SK-N-SH treated with all-trans-retinoic acid at 6 μM for 48 hours (cell line): Measurements from ENCODE around the gene LRP2.

Experiments
- ATAC-seq: fragments of 200-7000 bp; cut with Tn5 transposase; 3 replicates; pipeline ENCODE4 v1.9.1; 2020; ENCODE audit warnings: mild to moderate bottlenecking, moderate library complexity
- ARNTL ChIP-seq: fragments of 450-650 bp; formaldehyde crosslinking; IDR thresholded peaks from 2 replicates; pipeline ENCODE4 v1.5.0; 2020; ENCODE audit warnings: low read depth, mild to moderate bottlenecking, moderate library complexity, borderline replicate concordance
- BACH2 ChIP-seq: fragments of 250-450 bp; sonication (Bioruptor Pico); IDR thresholded peaks from 2 replicates; pipeline ENCODE4 v1.9.0; 2021; ENCODE audit warnings: mild to moderate bottlenecking, borderline replicate concordance
- CREB5 ChIP-seq: fragments of 250-450 bp; sonication (Bioruptor Pico); IDR thresholded peaks from 2 replicates; pipeline ENCODE4 v1.5.1; 2020; ENCODE audit warnings: low read depth, mild to moderate bottlenecking, moderate library complexity
- CSDC2 ChIP-seq: fragments of 250-450 bp; sonication (Bioruptor Pico); IDR thresholded peaks from 2 replicates; pipeline ENCODE4 v1.5.0; 2020; ENCODE audit warnings: mild to moderate bottlenecking, moderate library complexity
- CSRNP3 ChIP-seq: fragments of 250-450 bp; sonication (Bioruptor Pico); IDR thresholded peaks from 2 replicates; pipeline ENCODE4 v1.5.1; 2021; ENCODE audit warnings: mild to moderate bottlenecking, moderate library complexity
- ESRRG ChIP-seq: fragments of 250-450 bp; sonication (Bioruptor Pico); IDR thresholded peaks from 2 replicates; pipeline ENCODE4 v1.6.1; 2021; ENCODE audit warnings: mild to moderate bottlenecking
- GLIS3 ChIP-seq: fragments of 250-450 bp; sonication (Bioruptor Pico); IDR thresholded peaks from 2 replicates; pipeline ENCODE4 v1.5.0; 2020; ENCODE audit warnings: mild to moderate bottlenecking, moderate library complexity
- ISL1 ChIP-seq: fragments of 250-450 bp; sonication (Bioruptor Pico); IDR thresholded peaks from 2 replicates; pipeline ENCODE4 v2.1.2; 2022; ENCODE audit warnings: mild to moderate bottlenecking, moderate library complexity
- OSR1 ChIP-seq: fragments of 250-450 bp; sonication (Bioruptor Pico); IDR thresholded peaks from 2 replicates; pipeline ENCODE4 v1.8.0; 2022; ENCODE audit warnings: moderate library complexity, mild to moderate bottlenecking, inconsistent platforms
- PATZ1 ChIP-seq: fragments of 250-450 bp; sonication (Bioruptor Pico); IDR thresholded peaks from 2 replicates; pipeline ENCODE4 v1.8.0; 2020; ENCODE audit warnings: mild to moderate bottlenecking, moderate library complexity, borderline replicate concordance
- POU6F1 ChIP-seq: fragments of 250-450 bp; sonication (Bioruptor Pico); IDR thresholded peaks from 2 replicates; pipeline ENCODE4 v1.8.0; 2021; ENCODE audit warnings: low read depth, mild to moderate bottlenecking, moderate library complexity, borderline replicate concordance
- PPARA ChIP-seq: fragments of 250-450 bp; sonication (Bioruptor Pico); IDR thresholded peaks from 2 replicates; pipeline ENCODE4 v1.5.0; 2020; ENCODE audit warnings: mild to moderate bottlenecking, borderline replicate concordance
- RARB ChIP-seq: fragments of 250-450 bp; sonication (Bioruptor Pico); IDR thresholded peaks from 2 replicates; pipeline ENCODE4 v1.8.0; 2021; ENCODE audit warnings: mild to moderate bottlenecking, moderate library complexity
- SNAI2 ChIP-seq: fragments of 250-450 bp; sonication (Bioruptor Pico); IDR thresholded peaks from 2 replicates; pipeline ENCODE4 v1.5.0; 2020; ENCODE audit warnings: mild to moderate bottlenecking, moderate library complexity
- TCF4 ChIP-seq: fragments of 250-450 bp; sonication (Bioruptor Pico); IDR thresholded peaks from 2 replicates; pipeline ENCODE4 v1.8.0; 2021; ENCODE audit warnings: mild to moderate bottlenecking, moderate library complexity, borderline replicate concordance
- TOX ChIP-seq: fragments of 250-450 bp; sonication (Bioruptor Pico); IDR thresholded peaks from 2 replicates; pipeline ENCODE4 v1.8.0; 2021; ENCODE audit warnings: mild to moderate bottlenecking, moderate library complexity, borderline replicate concordance
- TSHZ2 ChIP-seq: fragments of 250-450 bp; sonication (Bioruptor Pico); IDR thresholded peaks from 2 replicates; pipeline ENCODE4 v1.5.0; 2020; ENCODE audit warnings: mild to moderate bottlenecking, moderate library complexity
- ZC3H10 ChIP-seq: fragments of 250-450 bp; sonication (Bioruptor Pico); IDR thresholded peaks from 2 replicates; pipeline ENCODE4 v1.5.1; 2021; ENCODE audit warnings: mild to moderate bottlenecking, moderate library complexity
- ZFP3 ChIP-seq: fragments of 250-450 bp; sonication (Bioruptor Pico); IDR thresholded peaks from 2 replicates; pipeline ENCODE4 v1.5.0; 2020; ENCODE audit warnings: mild to moderate bottlenecking, moderate library complexity
- ZFP30 ChIP-seq: fragments of 450-650 bp; formaldehyde crosslinking; IDR thresholded peaks from 2 replicates; pipeline ENCODE4 v1.5.0; 2022; ENCODE audit warnings: mild to moderate bottlenecking, moderate library complexity
- ZNF565 ChIP-seq: fragments of 450-650 bp; formaldehyde crosslinking; conservative IDR thresholded peaks from 2 replicates; pipeline ENCODE4 v1.5.0; 2020; ENCODE audit warnings: low read depth, mild to moderate bottlenecking, moderate library complexity
- ZNF70 ChIP-seq: fragments of 450-650 bp; formaldehyde crosslinking; IDR thresholded peaks from 2 replicates; pipeline ENCODE4 v1.5.0; 2020; ENCODE audit warnings: mild to moderate bottlenecking, moderate library complexity

Gene LRP2

GRCh38 chr2:169260246-169260645, 102.1 kb downstream of the LRP2 start:
- ATAC-seq, result no peak
- no peak for TF ChIP-seq ZNF565 (CRISPR knock-in tag)
- TF ChIP-seq TCF4 (CRISPR knock-in tag), result no peak
- no peak for TF ChIP-seq ZNF70 (CRISPR knock-in tag)
- TF ChIP-seq ESRRG (CRISPR knock-in tag), result no peak
- no peak for TF ChIP-seq GLIS3 (CRISPR knock-in tag)
- TF ChIP-seq TSHZ2 (CRISPR knock-in tag), result no peak
- no peak for TF ChIP-seq CSDC2
- no peak for TF ChIP-seq CSRNP3 (CRISPR knock-in tag)
- no peak for TF ChIP-seq ZFP3 (CRISPR knock-in tag)
- TF ChIP-seq ZC3H10 (CRISPR knock-in tag), result no peak
- TF ChIP-seq PATZ1 (CRISPR knock-in tag), result no peak
- TF ChIP-seq RARB, result no peak
- no peak for TF ChIP-seq ISL1 (CRISPR knock-in tag)

GRCh38 chr2:169259402-169259801, 102.9 kb downstream of the LRP2 start:
- ATAC-seq, result no peak
- TF ChIP-seq TCF4 (CRISPR knock-in tag) (no peak), GLIS3 (CRISPR knock-in tag) (no peak), ZNF70 (CRISPR knock-in tag) (no peak), BACH2 (CRISPR knock-in tag) (no peak), TOX (CRISPR knock-in tag) (no peak), CSRNP3 (CRISPR knock-in tag) (no peak), ARNTL (CRISPR knock-in tag) (no peak), CREB5 (CRISPR knock-in tag) (no peak), ZNF565 (CRISPR knock-in tag) (no peak), ESRRG (CRISPR knock-in tag) (no peak), ZFP3 (CRISPR knock-in tag) (no peak), RARB (no peak), ISL1 (CRISPR knock-in tag) (no peak), ZFP30 (CRISPR knock-in tag) (no peak), SNAI2 (no peak)

GRCh38 chr2:169258045-169258601, 104.2 kb downstream of the LRP2 start:
- no peak for ATAC-seq
- TF ChIP-seq ZNF70 (CRISPR knock-in tag), result no peak
- no peak for TF ChIP-seq ZNF565 (CRISPR knock-in tag)
- TF ChIP-seq CSDC2, result no peak
- no peak for TF ChIP-seq ZC3H10 (CRISPR knock-in tag)
- no peak for TF ChIP-seq TOX (CRISPR knock-in tag)
- TF ChIP-seq SNAI2, result no peak
- TF ChIP-seq PPARA (CRISPR knock-in tag), result no peak
- no peak for TF ChIP-seq ISL1 (CRISPR knock-in tag)
- TF ChIP-seq POU6F1 (CRISPR knock-in tag), result no peak
- no peak for TF ChIP-seq ZFP30 (CRISPR knock-in tag)
- TF ChIP-seq OSR1, result no peak
- TF ChIP-seq ARNTL (CRISPR knock-in tag), result no peak
- TF ChIP-seq BACH2 (CRISPR knock-in tag), result no peak
- no peak for TF ChIP-seq PATZ1 (CRISPR knock-in tag)
- no peak for TF ChIP-seq TCF4 (CRISPR knock-in tag)
